ENCODE data around the gene TRAM2.

Gene TRAM2

GRCh38 chr6:52562911-52563310 is 13.9 kb downstream of the TRAM2 start:
- DNase-seq (ENCODE audit: low read depth), result no peak
- no peak for TF ChIP-seq CTCF (conservative IDR thresholded peaks at IDR 0.05; ENCODE audit: low read depth, low read length)
- H3K4me3 ChIP-seq (ENCODE audit: low read length), result no peak overlapping the region

- DNase-seq (ENCODE audit: low read depth), result peak; percentile 71
- H3K4me3 ChIP-seq (ENCODE audit: low read length), result no peak overlapping the region
- TF ChIP-seq CTCF (conservative IDR thresholded peaks at IDR 0.05; ENCODE audit: low read depth, low read length), result no peak
Measured at GRCh38 chr6:52560462-52560861, 16.4 kb downstream of the TRAM2 start.

GRCh38 chr6:52558266-52559000 is 18.4 kb downstream of the TRAM2 start:
- H3K4me3 ChIP-seq (ENCODE audit: low read length), result no peak overlapping the region
- no peak for DNase-seq (ENCODE audit: low read depth)
- TF ChIP-seq CTCF (conservative IDR thresholded peaks at IDR 0.05; ENCODE audit: low read depth, low read length), result no peak

GRCh38 chr6:52557389-52558265 is 19.2 kb downstream of the TRAM2 start:
- no peak for DNase-seq (ENCODE audit: low read depth)
- TF ChIP-seq CTCF (conservative IDR thresholded peaks at IDR 0.05; ENCODE audit: low read depth, low read length), result no peak
- H3K4me3 ChIP-seq (ENCODE audit: low read length), result no peak overlapping the region

GRCh38 chr6:52555518-52556233 is 21.2 kb downstream of the TRAM2 start:
- TF ChIP-seq CTCF (conservative IDR thresholded peaks at IDR 0.05; ENCODE audit: low read depth, low read length), result no peak
- no peak for DNase-seq (ENCODE audit: low read depth)
- H3K4me3 ChIP-seq (ENCODE audit: low read length), result no peak overlapping the region

GRCh38 chr6:52554684-52555280 is 22.1 kb downstream of the TRAM2 start:
- no peak for TF ChIP-seq CTCF (conservative IDR thresholded peaks at IDR 0.05; ENCODE audit: low read depth, low read length)
- no peak for DNase-seq (ENCODE audit: low read depth)
- H3K4me3 ChIP-seq (ENCODE audit: low read length), result no peak overlapping the region

All from retinal pigment epithelial cell (primary cell).